HCEC 1CT (cell line): ENCODE data around the gene STK11.

ENCODE experiments used
- DNase-seq: peaks from one replicate; pipeline ENCODE4 v3.0.0-alpha.2; 2017

Gene STK11

DNA sequence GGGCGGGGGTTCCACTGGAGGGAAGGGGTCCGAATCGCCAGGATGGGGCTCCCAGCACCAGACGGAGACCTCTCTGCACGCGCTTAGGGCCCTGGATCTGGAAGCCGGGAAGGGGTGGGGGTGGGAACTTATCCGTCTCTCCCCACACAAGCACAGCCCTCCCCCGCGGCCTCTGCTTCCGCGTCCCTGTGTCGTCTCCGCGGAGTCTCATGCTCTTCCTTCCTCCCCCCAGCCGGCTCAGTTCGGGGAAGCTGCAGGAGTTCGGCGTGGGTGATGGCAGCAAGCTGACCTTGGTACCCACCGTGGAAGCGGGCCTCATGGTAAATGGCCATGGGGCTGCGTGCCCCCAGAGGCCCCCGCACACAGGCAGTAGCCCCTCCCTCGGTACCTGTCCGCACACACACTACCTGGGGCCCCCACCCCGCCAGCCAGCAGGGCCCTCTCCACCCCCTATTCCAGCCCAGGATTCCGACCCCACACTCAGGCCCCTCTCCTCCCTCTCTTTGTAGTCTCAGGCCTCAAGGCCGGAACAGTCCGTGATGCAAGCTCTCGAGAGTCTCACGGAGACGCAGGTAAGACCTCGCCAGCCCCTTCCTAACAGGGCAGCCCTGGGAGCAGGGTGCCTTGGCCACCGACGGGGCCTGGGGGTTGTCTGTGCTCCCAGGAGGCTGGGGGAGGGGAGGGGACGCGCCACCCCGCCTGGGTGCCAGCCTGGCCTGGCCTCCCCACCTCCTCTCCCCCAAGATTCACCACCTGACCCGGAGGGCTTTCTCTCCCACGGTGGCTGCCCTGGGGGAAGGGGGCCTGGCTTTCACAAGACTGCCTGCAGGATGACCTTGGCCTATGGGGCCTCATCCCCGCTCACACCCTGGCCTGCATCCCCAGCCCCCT, 46.0 kb downstream of the STK11 start:
- peak; percentile 67 for DNase-seq

GRCh38 chr19:1252221-1252820, 46.7 kb downstream of the STK11 start:
- DNase-seq = peak; percentile 93

DNA sequence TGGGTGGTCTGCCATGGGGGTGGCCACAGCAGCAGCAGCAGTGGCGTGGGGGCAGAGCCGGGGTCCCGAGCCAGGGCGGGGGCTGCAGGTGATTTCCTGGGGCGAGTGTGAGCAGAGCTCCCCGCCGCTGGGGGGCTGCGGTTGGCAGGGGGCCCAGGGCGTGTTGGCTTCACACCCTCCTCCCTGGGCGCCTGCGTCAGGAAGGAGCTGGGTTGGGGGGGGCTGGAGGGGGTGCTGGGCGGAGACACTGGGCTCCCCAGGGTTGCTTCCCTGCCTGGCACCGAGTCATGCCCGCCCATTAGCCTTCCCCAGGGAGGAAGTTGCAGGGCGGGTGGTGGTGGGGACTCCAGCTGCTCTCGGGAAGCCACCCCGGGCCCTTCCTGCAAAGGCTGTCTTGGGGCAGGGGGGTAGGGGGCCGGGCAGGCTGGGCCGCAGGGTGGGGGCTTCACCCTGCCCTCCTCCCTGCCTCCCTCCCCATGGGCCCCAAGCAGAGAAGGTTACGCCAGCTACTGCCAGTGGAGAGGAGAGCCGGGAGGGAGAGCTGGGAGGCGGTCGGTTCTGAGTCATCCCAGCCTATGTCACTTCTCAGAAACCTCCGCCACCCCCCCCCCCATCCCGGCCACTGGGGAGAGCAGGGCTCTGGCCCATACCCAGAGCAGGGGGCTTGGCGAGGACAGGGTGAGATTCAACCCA, 47.4 kb downstream of the STK11 start:
- DNase-seq = peak; percentile 97

GRCh38 chr19:1253514-1254080, 48.0 kb downstream of the STK11 start:
- peak; percentile 74 for DNase-seq

GRCh38 chr19:1254081-1254527, 48.5 kb downstream of the STK11 start:
- DNase-seq = no peak

GRCh38 chr19:1254530-1255185, 49.1 kb downstream of the STK11 start:
- no peak for DNase-seq

DNA sequence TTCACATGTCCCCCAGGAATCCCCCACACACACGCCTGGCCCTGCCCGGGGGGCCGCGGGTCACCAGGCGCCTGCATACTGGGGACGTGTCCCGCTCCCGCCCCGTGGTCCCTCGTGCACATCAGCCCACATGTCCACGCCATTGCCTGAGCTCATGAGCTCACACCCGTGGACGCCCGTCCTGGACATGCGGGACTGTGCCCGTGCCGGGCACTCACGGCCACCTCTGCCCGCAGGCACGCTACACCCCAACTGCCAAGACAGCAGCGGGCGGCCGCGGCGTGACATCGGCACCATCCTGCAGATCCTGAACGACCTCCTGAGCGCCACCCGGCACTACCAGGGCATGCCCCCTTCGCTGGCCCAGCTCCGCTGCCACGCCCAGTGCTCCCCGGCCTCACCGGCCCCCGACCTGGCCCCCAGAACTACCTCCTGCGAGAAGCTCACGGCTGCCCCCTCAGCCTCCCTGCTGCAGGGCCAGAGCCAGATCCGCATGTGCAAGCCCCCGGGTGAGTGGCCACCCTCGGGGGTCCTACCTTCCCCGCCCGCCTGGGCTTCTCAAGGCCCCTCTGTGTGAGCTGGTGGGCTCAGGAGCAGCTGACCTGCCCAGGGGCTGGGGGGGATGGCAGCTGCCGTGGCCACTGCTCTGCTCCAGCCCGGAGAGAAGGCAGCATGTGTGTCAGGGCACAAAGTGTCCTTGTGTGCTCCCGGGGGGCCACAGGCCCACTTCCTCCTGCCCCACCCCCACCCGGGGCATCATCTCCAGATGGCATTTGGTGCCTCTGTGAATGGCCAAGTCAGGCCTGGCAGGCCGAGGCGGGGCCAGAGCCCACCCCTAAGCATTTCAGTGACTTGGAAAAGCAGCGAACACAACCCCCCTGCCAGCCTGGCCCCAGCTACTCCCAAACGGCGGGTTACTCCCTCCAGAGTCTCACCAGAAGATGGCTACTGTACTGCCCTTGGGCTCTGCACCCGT, 49.9 kb downstream of the STK11 start:
- DNase-seq = no peak

GRCh38 chr19:1256646-1257474, 51.3 kb downstream of the STK11 start:
- no peak for DNase-seq

DNA sequence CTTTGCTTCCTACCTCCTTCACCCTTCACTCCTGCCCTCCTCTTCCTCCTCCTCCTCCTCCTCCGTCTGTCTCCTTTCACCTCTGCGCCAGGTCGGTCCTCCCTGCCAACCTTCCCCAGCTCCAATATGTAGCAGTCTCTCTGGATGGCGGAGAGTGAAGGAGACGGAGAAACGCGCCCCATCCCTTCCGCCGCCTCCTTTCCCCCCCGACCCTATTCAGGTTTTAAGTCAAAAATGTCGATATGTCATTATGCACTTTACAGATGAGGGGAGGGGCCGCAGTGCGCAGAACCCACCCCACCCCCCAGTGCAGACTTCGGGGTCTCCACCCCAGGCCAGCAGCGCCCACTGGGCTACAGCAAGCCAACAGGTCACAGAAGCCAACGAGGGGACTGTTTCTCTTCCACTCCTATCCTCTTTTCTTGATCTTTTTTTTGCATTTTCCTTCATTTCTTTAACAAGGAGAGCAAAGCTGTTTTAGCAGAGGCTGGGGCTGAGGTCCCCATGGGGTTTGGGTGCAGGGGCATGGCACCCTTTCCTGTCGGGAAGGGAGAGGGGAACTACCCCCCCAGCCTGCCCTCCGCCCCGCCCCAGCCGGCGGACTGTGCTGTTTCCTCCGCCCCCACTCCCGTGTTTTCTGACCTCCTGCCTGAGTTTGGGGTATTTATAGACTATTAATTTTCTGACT, 52.0 kb downstream of the STK11 start:
- no peak for DNase-seq

DNA sequence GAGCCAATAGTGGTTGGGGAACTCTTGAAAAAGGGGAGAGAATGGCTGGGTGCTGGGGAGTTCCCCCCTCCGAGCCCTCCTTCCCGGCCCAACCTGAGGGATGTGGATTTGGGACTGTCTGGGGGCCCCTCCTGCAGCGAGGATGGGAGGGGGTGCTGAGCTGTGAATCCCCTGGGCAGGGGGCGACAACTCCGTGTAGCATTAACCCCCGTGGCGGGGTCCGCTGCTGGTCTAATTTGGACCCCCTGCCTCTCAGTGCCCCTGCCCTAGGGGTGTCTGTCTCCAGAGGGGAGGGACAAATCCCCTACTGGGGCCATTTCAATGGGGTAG, 52.5 kb downstream of the STK11 start:
- no peak for DNase-seq

DNA sequence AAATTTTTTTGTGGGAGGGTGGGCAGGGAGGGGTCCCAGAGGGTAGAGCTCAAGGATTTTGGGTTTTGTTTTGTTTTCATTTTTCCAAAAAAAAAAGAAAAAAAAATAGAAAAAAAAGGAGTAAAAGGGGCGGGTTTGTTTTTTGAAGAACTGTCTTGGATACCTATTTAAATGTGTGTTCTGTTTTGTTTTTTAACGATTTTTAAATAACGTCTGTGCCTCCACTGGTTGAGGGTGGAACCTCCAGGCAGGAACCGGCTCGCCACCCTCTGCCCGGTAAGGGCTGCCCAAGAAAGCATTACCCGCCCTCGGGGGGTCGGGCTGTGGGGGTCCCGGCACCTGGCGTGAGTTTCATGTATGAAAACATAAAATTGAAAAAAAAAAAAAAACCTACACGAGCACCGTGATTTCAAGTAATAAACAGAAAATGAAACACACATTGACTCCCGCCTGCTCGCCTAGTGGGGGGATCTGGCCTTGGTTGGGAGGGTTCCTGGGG, 53.2 kb downstream of the STK11 start:
- no peak for DNase-seq

DNA sequence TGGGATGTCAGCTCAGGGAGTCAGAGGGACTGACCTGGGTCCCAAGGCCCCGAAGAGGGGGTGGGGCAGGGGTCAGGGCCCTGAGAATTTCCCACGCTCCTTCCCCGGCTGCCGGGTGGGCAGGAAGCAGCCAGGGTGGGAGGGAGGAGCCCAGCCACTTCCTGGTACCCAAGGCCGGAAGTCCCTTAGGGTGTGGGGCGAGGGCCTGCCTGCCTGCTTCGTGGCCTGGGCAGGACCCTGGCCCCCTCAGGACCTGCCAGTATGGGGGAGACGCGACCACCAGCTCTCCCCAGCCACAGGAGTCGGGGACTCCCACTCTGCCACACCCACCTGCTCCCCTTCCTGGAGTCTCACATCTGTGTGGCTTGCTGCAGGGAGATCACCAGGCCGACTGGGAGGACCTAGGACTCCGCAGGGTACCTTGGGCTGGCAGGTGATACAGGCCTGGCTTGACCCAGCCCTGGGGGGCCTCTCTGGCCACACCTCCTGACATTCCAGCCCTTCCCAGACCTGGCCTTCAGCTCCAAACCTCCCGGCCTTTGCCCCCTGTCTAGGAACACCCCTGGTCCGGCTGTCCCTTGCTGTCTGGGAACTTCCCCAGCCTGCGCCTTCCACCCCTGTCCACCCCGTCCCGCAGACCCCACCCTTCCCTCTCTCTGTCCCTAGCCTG, 53.8 kb downstream of the STK11 start:
- peak; percentile 68 for DNase-seq

- DNase-seq = no peak
These were observed 54.5 kb downstream of the STK11 start for GRCh38 chr19:1259876-1260748.

DNA sequence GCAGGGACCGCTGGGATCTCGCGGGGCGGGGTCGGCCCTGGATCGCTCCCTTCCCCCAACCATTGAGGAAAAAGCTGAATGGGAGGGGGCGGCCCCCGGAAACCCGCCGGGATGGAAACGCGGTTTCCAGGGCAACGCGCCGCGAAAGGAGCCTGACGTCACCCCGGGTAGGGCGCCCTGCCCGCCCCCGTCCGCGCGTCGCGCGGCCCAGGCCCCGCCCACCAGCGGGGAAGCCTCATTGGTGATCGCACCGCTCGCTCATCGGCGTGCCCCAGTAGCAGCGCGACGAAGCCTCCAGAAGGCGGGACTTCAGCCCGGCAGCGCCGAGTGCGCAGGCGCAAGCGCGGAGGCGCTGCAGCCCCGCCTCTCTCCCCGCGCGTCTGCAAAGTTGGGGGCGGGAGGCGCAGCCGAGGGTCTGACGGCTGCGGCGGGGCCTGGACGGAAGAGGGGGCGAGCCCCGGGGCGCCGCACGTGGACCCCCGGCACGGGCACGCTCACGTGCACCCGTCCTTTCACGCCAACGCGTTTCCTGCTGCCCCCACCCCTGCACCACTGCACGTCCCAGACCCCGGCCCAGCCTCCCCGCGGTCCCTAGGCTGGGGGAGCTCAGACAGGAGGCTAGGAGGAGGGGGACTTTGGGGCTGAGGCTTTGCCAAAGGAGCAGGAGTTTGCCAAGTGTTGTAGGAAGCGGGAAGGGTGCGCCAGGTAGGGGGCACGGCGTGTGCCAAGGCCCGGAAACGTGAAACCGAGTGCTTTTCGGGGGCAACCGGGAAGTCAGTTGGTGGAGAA, 55.4 kb downstream of the STK11 start:
- peak; percentile 97 for DNase-seq

GRCh38 chr19:1261538-1261797, 55.9 kb downstream of the STK11 start:
- no peak for DNase-seq

DNA sequence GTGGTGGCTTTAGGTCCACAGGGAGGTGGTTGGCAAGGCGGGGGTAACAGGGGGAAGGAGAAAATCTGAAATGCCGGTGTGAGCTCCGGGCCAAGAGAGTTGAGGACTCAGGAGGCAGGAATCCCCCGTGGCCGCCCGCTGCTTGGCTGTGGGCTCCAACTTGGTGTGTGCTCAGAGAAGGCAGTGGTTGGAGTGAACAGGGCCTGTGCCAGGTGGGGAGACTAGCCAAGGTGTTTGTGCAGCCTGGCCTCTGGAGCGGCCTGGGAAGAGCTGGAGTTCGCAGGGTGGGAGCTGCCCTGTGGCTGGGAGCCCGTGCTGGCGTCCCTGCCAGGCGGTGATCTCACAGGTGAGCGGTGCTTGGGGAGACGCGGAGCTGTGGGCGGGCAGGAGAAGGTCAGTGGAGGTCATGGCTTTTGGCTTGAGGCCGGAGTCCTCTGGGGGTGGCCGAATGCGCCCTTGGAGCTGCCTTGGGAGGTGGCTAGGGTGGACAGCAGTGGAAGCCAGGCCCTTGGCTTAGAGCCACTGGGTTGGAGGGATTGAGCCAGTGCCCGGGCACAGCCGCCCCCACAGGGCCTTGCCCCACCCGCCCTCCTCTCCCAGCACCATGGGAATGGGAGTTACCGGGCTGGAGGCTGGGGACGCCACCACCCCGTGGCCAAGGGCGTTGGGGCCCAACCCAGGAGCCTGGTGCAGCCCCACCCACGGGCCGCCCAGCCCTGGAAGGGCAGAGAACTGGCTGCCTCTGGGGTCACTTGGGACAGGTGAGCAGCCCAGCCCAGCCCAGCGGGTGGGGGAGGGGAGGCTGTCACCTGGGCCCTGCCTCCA, 56.4 kb downstream of the STK11 start:
- no peak for DNase-seq

- DNase-seq = no peak
These were observed 57.1 kb downstream of the STK11 start for GRCh38 chr19:1262623-1263123.
